Neural progenitor cell (in vitro differentiated cells): ENCODE measurements around the gene UFC1. TPM values are rescaled to one million over a fixed set of nuclear protein-coding genes. Genes with fewer than 3 reads are reported as not detected.
A peak's percentile ranks its signal among the peaks of the same experiment; 100 is the strongest.

Source experiments
- DNase-seq: peaks from one replicate; pipeline ENCODE4 v3.0.0-alpha.2; 2016; ENCODE audit warnings: low spot score
- H2AFZ ChIP-seq: fragments of 200-600 bp; sonication (generic); replicated peaks from 2 replicates; pipeline ENCODE4 v1.6.1; 2016; ENCODE audit warnings: antibody characterized with exemption
- H3F3A ChIP-seq: fragments of 200-600 bp; sonication (generic); 2 replicates; pipeline ENCODE4 v1.6.1; 2016; ENCODE audit warnings: antibody characterized with exemption, low read depth
- H3K27ac ChIP-seq: fragments of 200-600 bp; sonication (generic); 2 replicates; pipeline ENCODE4 v1.5.1; 2016; ENCODE audit warnings: mild to moderate bottlenecking
- H3K27me3 ChIP-seq: fragments of 200-600 bp; sonication (generic); 2 replicates; pipeline ENCODE4 v1.6.1; 2016; ENCODE audit warnings: mild to moderate bottlenecking, moderate library complexity
- H3K36me3 ChIP-seq: fragments of 200-600 bp; sonication (generic); 2 replicates; pipeline ENCODE4 v1.5.1; 2016
- H3K4me1 ChIP-seq: fragments of 200-600 bp; sonication (generic); 2 replicates; pipeline ENCODE4 v1.6.1; 2016; ENCODE audit warnings: mixed run types
- H3K4me2 ChIP-seq: fragments of 200-600 bp; sonication (generic); 2 replicates; pipeline ENCODE4 v1.6.1; 2016
- H3K4me3 ChIP-seq: fragments of 200-600 bp; sonication (generic); 2 replicates; pipeline ENCODE4 v1.5.1; 2016
- H3K79me2 ChIP-seq: fragments of 200-600 bp; sonication (generic); 2 replicates; pipeline ENCODE4 v1.6.1; 2016; ENCODE audit warnings: low read depth
- H3K9ac ChIP-seq: fragments of 200-600 bp; sonication (generic); 2 replicates; pipeline ENCODE4 v1.6.1; 2016
- H3K9me3 ChIP-seq: fragments of 200-600 bp; sonication (generic); 2 replicates; pipeline ENCODE4 v1.5.1; 2016; ENCODE audit warnings: low read depth
- H4K20me1 ChIP-seq: fragments of 200-600 bp; sonication (generic); 2 replicates; pipeline ENCODE4 v1.6.1; 2016; ENCODE audit warnings: low read depth
- H3K27ac Mint-ChIP-seq: 3 replicates; pipeline ENCODE4 v1.8.0; 2021; ENCODE audit warnings: mixed read lengths
- H3K27me3 Mint-ChIP-seq: 2 replicates; pipeline ENCODE4 v1.8.0; 2022; ENCODE audit warnings: low read depth, mild to moderate bottlenecking, inconsistent platforms, moderate library complexity, mixed read lengths; ENCODE audit not compliant: insufficient read depth
- H3K36me3 Mint-ChIP-seq: 3 replicates; pipeline ENCODE4 v1.8.0; 2021; ENCODE audit warnings: mixed read lengths
- H3K4me1 Mint-ChIP-seq: 3 replicates; pipeline ENCODE4 v1.8.0; 2021; ENCODE audit warnings: mixed read lengths
- H3K4me3 Mint-ChIP-seq: 3 replicates; pipeline ENCODE4 v1.8.0; 2021; ENCODE audit warnings: mild to moderate bottlenecking, moderate library complexity, mixed read lengths
- H3K9me3 Mint-ChIP-seq: 3 replicates; pipeline ENCODE4 v1.8.0; 2020; ENCODE audit warnings: mixed read lengths
- CTCF ChIP-seq: fragments of 200-600 bp; sonication (generic); IDR thresholded peaks from 2 replicates; pipeline ENCODE4 v1.5.1; 2017; ENCODE audit warnings: antibody characterized with exemption, mild to moderate bottlenecking
- EZH2 ChIP-seq: fragments of 200-600 bp; sonication (generic); IDR thresholded peaks from 2 replicates; pipeline ENCODE4 v1.6.1; 2017; ENCODE audit warnings: antibody characterized with exemption, mild to moderate bottlenecking, moderate library complexity
- EZH2phosphoT487 ChIP-seq: fragments of 200-600 bp; sonication (generic); IDR thresholded peaks from 2 replicates; pipeline ENCODE4 v1.6.1; 2017; ENCODE audit warnings: antibody characterized with exemption
- total RNA-seq: library from RNA; depleted of rRNA; stranded (reverse); fragments of >200 nt; gene quantifications from 2 replicates; pipeline ENCODE4 v1.2.3, GENCODE V29; 2015; ENCODE audit warnings: low replicate concordance

UFC1 gene
- total RNA-seq, 1 donor from 2014 or later = 114 TPM

GRCh38 chr1:161174911-161175310, 21.1 kb downstream of the UFC1 start:
- peaks cover 25% of the 10 kb centered on the region for H3K36me3 Mint-ChIP-seq
- peak overlapping the region; percentile 99 for H3K4me3 Mint-ChIP-seq

GRCh38 chr1:161175771-161176453, 22.1 kb downstream of the UFC1 start:
- Mint-ChIP-seq H3K4me1 (peaks cover 24% of the 10 kb centered on the region), H3K4me3 (peak overlapping the region; percentile 99), H3K27me3 (peaks cover 3% of the 10 kb centered on the region), H3K9me3 (no peaks in the 10 kb centered on the region), H3K27ac (no peak overlapping the region), H3K36me3 (peaks cover 25% of the 10 kb centered on the region)
- H3K4me1 ChIP-seq = no peaks in the 10 kb centered on the region
- TF ChIP-seq EZH2 (no peak), CTCF (no peak), EZH2phosphoT487 (no peak)
- peak overlapping the region; percentile 94 for H3K4me2 ChIP-seq
- peaks cover 10% of the 10 kb centered on the region for H3K27me3 ChIP-seq
- H3K27ac ChIP-seq = no peak overlapping the region
- no peaks in the 10 kb centered on the region for H3K36me3 ChIP-seq
- no peaks in the 10 kb centered on the region for H3K79me2 ChIP-seq
- no peak for DNase-seq
- H3K4me3 ChIP-seq = no peak overlapping the region
- no peak overlapping the region for H2AFZ ChIP-seq
- no peak overlapping the region for H3K9ac ChIP-seq
- peaks cover 10% of the 10 kb centered on the region for H3F3A ChIP-seq
- H4K20me1 ChIP-seq = no peaks in the 10 kb centered on the region
- H3K9me3 ChIP-seq = no peaks in the 10 kb centered on the region

More at GRCh38 chr1:161174911-161175310, 21.1 kb downstream of the UFC1 start:
- Histone ChIP-seq H3K27me3 (peaks cover 10% of the 10 kb centered on the region), H3K9ac (no peak overlapping the region), H3K27ac (no peak overlapping the region), H3K79me2 (no peaks in the 10 kb centered on the region), H3K4me2 (no peak overlapping the region), H2AFZ (no peak overlapping the region), H3K9me3 (no peaks in the 10 kb centered on the region), H4K20me1 (no peaks in the 10 kb centered on the region), H3K4me1 (no peaks in the 10 kb centered on the region), H3K4me3 (no peak overlapping the region), H3K36me3 (no peaks in the 10 kb centered on the region), H3F3A (peaks cover 10% of the 10 kb centered on the region)
- Mint-ChIP-seq H3K27me3 (no peaks in the 10 kb centered on the region), H3K9me3 (no peaks in the 10 kb centered on the region), H3K27ac (no peak overlapping the region), H3K4me1 (peaks cover 24% of the 10 kb centered on the region)
- DNase-seq = no peak
- TF ChIP-seq CTCF (no peak), EZH2phosphoT487 (no peak), EZH2 (no peak)

- peak overlapping the region; percentile 82 for H3K4me3 ChIP-seq
- peaks cover 24% of the 10 kb centered on the region for H3K4me1 Mint-ChIP-seq
These were observed 22.8 kb downstream of the UFC1 start for GRCh38 chr1:161176468-161177111.

More at GRCh38 chr1:161176468-161177111, 22.8 kb downstream of the UFC1 start:
- no peak overlapping the region for H3K27ac ChIP-seq
- H3K4me3 Mint-ChIP-seq = peak overlapping the region; percentile 99
- peaks cover 23% of the 10 kb centered on the region for H3K36me3 Mint-ChIP-seq
- peaks cover 10% of the 10 kb centered on the region for H3K27me3 ChIP-seq
- H3K27ac Mint-ChIP-seq = peak overlapping the region; percentile 17
- H4K20me1 ChIP-seq = no peaks in the 10 kb centered on the region
- H3K4me1 ChIP-seq = no peaks in the 10 kb centered on the region
- H3K79me2 ChIP-seq = no peaks in the 10 kb centered on the region
- DNase-seq = no peak
- no peaks in the 10 kb centered on the region for H3K36me3 ChIP-seq
- H3K9ac ChIP-seq = peak overlapping the region; percentile 49
- H2AFZ ChIP-seq = peak overlapping the region; percentile 98
- H3K27me3 Mint-ChIP-seq = peaks cover 3% of the 10 kb centered on the region
- no peaks in the 10 kb centered on the region for H3K9me3 Mint-ChIP-seq
- peaks cover 10% of the 10 kb centered on the region for H3F3A ChIP-seq
- H3K9me3 ChIP-seq = no peaks in the 10 kb centered on the region
- peak overlapping the region; percentile 94 for H3K4me2 ChIP-seq
- TF ChIP-seq CTCF = no peak
- TF ChIP-seq EZH2phosphoT487 = no peak
- no peak for TF ChIP-seq EZH2
